Stimulated activated CD4-positive, alpha-beta T cell treated with anti-CD3 and anti-CD28 coated beads, Interleukin-12 subunit alpha, Interleukin-12 subunit beta, amount 100 ng/mL, for 48 hours (primary cell): ENCODE results near the gene KRT71.

ENCODE experiments used
- DNase-seq, 3 donors: peaks; one replicate each; pipeline ENCODE4 v3.0.0-alpha.2; 2020; ENCODE audit warnings: low read depth in 2 of 3, low spot score in 1 of 3

KRT71 gene

GRCh38 chr12:52539083-52539820 is 13.7 kb downstream of the KRT71 start:
- DNase-seq: no peak

- DNase-seq: no peak
Measured at GRCh38 chr12:52537101-52537500, 15.8 kb downstream of the KRT71 start.

DNA sequence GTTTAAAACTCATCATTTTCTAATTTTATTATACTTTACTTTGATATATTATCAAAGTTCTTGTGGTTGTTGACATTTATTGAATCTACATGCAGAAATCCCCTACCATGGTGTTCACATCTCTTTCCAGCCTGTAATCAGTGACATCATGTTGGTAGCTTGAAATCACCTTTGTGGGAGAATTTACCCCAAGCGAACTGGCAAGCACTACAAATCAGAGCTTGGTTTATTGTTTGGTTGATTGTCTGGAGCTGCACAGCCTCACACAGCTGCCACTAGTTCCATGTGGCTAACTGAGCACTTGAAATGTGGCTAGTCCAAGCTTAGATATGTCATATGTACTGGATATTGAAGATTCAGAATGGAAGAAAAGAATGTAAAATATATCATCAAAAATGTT is 17.4 kb downstream of the KRT71 start:
- no peak for DNase-seq

GRCh38 chr12:52534482-52534881 is 18.5 kb downstream of the KRT71 start:
- no peak for DNase-seq

DNA sequence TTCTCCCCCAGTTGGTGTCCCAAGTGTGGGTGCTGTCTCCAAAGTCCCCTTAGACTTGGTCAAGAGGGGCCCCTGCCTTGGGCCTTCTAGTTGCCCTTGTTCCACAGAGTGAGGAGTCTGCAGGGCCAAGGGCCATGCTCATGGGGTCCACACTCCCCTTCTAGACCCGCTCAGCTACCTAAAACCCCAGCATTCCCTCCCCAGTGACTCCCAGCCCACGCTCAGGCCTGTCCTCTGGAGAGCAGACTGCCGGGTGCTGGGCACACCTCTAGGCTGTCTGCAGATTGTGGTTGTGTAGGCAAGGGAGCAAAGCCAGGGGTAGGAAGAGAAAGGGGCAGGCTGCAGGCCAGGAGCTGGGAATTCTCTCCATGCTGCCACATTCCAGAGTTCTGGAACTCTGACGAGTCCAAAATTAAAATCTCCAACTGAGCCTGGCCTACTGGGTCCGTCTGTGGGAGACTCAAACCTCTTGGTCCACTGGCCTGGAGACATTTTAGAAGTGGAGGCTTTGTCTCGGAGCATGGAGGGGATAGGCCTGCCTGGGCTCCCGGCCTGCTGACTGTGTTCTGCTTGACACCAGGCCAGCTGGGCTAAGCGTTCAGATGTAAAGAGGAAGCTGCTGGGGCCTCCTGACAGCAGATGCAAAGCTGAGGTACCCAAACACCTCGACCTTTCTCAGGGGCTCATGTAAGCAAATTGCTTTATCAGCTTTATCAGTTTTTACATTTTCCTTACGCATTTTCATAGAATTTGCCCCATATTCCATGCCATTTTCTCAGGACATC is 19.1 kb downstream of the KRT71 start:
- no peak for DNase-seq

DNA sequence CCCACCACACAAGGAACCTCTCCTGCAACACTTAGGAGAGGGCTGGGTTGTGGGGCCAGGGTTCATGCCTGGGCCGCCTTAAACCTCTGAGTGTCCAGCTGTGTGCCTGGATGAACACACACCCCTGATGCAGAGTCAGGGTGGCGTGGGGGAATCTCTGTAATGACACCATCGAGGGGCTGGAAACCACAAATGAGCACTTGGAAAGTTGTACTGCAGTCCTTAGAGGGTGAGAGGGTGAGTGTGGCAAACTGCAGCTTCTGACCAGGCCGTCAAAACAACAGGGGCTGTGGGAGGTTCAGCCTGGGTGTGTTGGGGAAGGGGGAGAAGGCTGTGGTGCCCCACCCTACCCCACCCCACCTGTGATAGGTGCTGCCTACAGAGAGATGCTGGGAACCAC is 20.3 kb downstream of the KRT71 start:
- DNase-seq: no peak

- DNase-seq: no peak
Measured at GRCh38 chr12:52531566-52532300, 21.2 kb downstream of the KRT71 start.

DNA sequence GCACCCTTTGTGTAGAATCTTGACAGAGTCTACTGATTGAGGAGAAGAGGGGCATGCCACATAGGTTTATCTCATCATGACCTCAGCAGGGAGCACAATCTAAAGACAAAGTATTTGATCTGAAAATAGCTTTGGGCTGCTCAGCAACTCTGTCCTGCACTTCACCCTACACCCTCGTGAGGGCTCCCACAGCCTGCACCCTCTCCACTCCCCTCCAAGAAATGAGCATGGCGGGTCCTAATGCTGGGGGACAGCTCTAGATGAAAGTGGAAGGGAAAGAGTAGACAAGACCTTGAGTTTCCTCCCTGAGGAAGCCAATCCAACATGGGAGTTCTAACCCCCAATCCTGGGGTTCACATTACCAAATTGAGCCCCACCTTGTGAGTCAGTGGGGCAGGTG is 22.0 kb downstream of the KRT71 start:
- no peak for DNase-seq

- no peak for DNase-seq
Measured at GRCh38 chr12:52530366-52530765, 22.6 kb downstream of the KRT71 start.

GRCh38 chr12:52529846-52530245 is 23.1 kb downstream of the KRT71 start:
- no peak for DNase-seq

GRCh38 chr12:52529417-52529816 is 23.5 kb downstream of the KRT71 start:
- no peak for DNase-seq

DNA sequence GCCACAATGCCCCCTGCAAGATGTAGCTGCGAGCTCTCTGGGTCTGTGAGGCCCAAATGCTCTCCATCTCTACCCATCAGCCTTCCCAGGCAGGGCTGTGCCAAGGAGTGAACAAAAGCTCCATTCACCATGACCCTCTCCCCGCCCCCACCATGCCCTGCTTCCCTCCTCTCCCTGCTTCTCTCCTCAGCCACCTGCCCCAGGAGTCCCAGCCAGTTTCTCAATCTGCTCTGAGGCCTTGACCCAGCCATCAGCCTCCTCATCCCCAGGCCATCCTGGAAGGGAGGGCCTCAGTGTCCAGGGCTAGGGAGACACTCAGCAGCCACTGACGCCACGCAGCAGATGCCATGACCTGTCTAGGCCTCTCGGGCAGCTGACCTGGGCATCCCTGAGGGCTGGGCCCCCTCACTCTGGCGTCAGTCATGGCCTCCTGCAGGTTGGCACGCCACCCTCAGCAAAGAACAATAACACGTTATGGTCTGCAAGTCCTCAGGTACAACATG is 24.3 kb downstream of the KRT71 start:
- DNase-seq: no peak

GRCh38 chr12:52527121-52527800 is 25.7 kb downstream of the KRT71 start:
- DNase-seq: no peak

DNA sequence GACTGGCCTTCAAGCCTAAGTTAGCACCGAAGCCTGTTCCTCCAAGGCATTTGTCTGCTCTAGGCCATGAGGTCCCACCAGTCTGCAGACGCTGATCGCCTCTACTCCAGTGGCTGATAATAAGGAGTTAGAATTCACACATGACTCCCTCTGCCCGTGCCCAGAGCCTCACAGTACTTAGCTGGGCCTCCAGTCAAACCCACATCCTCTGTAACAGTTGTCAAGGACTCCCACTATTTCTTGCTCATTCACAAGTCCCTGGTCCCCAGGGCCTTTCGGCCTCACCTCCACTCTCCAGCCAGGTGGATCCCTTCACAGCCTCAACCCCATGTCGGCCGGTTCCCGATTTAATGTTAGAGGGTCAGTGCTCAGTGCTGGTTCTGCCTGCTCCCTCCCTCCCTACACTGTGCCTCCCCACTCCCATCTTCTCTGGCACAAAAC is 26.4 kb downstream of the KRT71 start:
- DNase-seq: no peak

DNA sequence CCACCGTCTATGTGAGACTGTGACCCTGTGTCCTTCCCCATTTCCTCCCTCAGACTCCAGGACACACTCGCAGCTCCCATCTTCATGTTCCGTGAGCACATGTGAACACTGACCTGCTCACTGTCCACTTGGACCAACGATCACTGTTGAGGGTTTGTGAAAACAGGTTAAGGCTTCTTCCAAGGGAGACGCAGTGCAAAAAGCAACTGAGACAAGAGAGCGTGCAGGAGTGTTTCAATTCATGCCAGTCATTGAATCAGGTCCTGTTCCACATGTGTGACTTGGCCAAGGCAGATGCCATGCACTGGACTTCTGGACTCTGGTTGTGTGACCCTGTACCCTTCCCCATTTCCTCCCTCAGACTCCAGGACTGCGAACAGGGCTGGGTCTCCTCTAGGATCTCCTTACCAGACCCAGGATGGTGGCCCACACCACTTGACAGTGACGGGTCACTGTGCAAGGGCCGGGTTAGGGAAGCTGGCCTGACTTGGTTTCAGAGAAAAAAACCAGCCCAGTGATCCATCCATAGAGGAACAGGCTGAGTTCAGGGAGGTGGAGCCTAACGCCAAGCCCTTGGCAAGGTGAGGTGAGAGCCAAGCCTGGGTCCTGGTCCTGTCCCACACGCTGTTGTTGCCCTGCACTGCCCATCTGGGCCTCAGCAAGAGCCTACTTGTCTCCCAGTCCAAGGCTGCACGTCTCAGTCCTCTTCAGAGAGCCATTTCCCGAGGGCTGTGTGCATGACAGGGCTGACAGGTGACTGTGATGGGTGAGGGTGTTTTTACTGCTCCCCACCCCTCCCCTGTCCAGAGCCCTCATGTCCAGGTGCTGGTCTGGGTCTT is 27.1 kb downstream of the KRT71 start:
- no peak for DNase-seq

DNA sequence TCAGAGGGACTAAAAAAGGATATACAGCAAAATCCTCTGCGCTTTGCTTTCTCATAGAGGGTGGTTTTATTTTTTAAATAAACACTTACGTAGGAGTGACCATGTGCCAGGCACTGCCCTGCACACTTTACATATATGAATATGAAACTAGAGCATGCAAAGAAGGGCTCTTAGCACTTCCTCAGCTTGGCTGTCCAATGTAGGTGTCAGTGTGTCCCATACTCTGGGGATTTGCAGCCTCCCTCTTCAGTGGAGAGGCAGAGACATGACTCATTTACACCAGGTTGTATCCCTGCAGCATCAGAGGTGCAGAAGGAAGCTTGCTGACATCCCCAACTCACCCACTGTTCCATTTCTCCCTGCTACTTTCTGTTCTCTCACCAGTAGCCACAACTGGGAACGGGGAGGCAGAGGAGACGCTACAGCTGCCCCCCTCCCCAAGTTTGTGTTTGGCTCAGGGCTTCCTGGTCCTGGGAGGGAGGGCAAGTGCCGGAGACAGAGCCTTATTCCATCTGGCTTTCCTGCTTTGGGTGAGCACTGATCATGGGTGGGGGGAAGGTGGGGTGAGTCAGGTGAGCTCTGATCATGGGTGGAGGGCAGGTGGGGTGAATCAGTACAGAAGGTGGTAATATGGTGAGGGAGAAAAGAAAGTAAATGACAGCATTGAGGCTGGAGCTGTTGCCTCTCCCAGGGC is 27.9 kb downstream of the KRT71 start:
- no peak for DNase-seq

- DNase-seq: no peak
Measured at GRCh38 chr12:52524241-52524897, 28.6 kb downstream of the KRT71 start.

- no peak for DNase-seq
Measured at GRCh38 chr12:52523824-52524223, 29.1 kb downstream of the KRT71 start.

- no peak for DNase-seq
Measured at GRCh38 chr12:52522346-52523011, 30.5 kb downstream of the KRT71 start.
